Chondrocyte (in vitro differentiated cells): Measurements from ENCODE around the gene SGF29. TPM values are rescaled to one million over a fixed set of nuclear protein-coding genes. Genes with fewer than 3 reads are reported as not detected.
A peak's percentile ranks its signal among the peaks of the same experiment; 100 is the strongest.
"Not testable (repeated sequence)": the region's sequence is repeated elsewhere in the genome, so short reads cannot be mapped to it uniquely, and the experiment has no call there.

Experiments
- DNase-seq: peaks from one replicate; pipeline ENCODE4 v3.0.0; 2021; ENCODE audit warnings: mixed read lengths, low spot score
- H3K27ac Mint-ChIP-seq: one replicate; pipeline ENCODE4 v1.8.0; 2021; ENCODE audit warnings: mild to moderate bottlenecking, moderate library complexity, mixed read lengths; ENCODE audit not compliant: unreplicated experiment
- H3K27me3 Mint-ChIP-seq: 2 replicates; pipeline ENCODE4 v1.8.0; 2021; ENCODE audit warnings: low read depth, mixed read lengths
- H3K36me3 Mint-ChIP-seq: 2 replicates; pipeline ENCODE4 v1.8.0; 2021; ENCODE audit warnings: low read depth, mixed read lengths
- H3K4me1 Mint-ChIP-seq: 2 replicates; pipeline ENCODE4 v1.8.0; 2021; ENCODE audit warnings: low read depth, mild to moderate bottlenecking, mixed read lengths
- H3K4me3 Mint-ChIP-seq: one replicate; pipeline ENCODE4 v1.8.0; 2021; ENCODE audit warnings: mild to moderate bottlenecking, moderate library complexity, mixed read lengths; ENCODE audit not compliant: unreplicated experiment
- H3K9me3 Mint-ChIP-seq: 2 replicates; pipeline ENCODE4 v1.8.0; 2021; ENCODE audit warnings: low read depth, mixed read lengths
- total RNA-seq: library from RNA; stranded (reverse); gene quantifications from 3 replicates; pipeline ENCODE4 v1.2.1, GENCODE V29; 2021
- TF ChIP-seq, protein P1 (sequence below): fragments of 200-600 bp; sonication (generic); IDR thresholded peaks from 2 replicates; pipeline ENCODE4 v1.5.0; 2021; ENCODE audit warnings: antibody characterized with exemption, mild to moderate bottlenecking, moderate library complexity

SGF29 gene
- total RNA-seq, 1 donor from 2014 or later: 17.1 TPM

DNA sequence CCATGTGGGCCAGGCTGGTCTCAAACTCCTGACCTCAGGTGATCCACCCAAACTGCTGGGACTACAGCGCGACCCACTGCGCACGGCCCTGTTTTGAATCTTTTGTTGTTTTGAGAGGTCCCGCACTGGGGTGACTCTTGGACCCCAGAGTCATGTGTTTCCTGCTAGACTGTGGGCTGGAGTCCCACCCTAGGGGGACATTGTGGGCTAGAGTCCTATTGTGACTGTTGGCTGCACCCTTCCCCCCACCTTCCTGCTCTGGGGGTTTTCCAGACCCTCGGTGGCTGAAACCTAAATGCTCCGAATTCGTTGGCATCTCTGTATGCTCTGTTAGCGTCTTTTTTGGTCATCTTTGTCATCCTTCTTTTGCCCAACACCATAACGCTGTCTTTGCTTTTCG lies 30.9 kb upstream of the SGF29 start:
- DNase-seq: no peak
- no peaks in the 10 kb centered on the region for H3K36me3 Mint-ChIP-seq
- H3K27ac Mint-ChIP-seq: no peak overlapping the region
- peaks cover 1% of the 10 kb centered on the region for H3K27me3 Mint-ChIP-seq
- TF ChIP-seq, protein P1, sequence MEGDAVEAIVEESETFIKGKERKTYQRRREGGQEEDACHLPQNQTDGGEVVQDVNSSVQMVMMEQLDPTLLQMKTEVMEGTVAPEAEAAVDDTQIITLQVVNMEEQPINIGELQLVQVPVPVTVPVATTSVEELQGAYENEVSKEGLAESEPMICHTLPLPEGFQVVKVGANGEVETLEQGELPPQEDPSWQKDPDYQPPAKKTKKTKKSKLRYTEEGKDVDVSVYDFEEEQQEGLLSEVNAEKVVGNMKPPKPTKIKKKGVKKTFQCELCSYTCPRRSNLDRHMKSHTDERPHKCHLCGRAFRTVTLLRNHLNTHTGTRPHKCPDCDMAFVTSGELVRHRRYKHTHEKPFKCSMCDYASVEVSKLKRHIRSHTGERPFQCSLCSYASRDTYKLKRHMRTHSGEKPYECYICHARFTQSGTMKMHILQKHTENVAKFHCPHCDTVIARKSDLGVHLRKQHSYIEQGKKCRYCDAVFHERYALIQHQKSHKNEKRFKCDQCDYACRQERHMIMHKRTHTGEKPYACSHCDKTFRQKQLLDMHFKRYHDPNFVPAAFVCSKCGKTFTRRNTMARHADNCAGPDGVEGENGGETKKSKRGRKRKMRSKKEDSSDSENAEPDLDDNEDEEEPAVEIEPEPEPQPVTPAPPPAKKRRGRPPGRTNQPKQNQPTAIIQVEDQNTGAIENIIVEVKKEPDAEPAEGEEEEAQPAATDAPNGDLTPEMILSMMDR: no peak
- no peak overlapping the region for H3K4me3 Mint-ChIP-seq
- peaks cover 11% of the 10 kb centered on the region for H3K4me1 Mint-ChIP-seq
- no peaks in the 10 kb centered on the region for H3K9me3 Mint-ChIP-seq

DNA sequence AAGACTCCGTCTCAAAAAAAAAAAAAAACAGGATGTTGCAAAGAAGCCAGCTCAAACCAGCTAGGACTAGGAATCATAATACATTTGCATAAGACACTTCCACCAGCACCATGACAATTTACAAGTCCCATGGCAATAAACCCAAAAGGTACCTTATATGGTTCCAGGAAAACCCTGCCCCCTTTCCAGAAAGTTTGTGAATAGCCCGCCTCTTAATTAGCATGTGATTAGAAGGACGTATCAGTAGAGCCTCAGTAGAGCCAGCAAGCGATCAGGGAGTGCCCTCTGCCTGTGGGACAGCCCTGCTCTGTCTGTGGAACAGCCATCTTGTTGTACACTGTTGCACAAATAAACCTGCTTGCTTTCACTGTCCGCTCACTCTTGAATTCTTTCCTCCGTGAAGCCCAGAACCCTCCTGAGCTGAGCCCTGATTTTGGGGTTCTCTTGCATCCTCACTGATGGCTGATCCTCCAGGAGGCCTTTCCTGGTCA lies 29.0 kb upstream of the SGF29 start:
- Mint-ChIP-seq H3K4me1 (peaks cover 11% of the 10 kb centered on the region), H3K9me3 (no peaks in the 10 kb centered on the region), H3K27me3 (peaks cover 1% of the 10 kb centered on the region), H3K36me3 (no peaks in the 10 kb centered on the region), H3K27ac (no peak overlapping the region), H3K4me3 (no peak overlapping the region)
- TF ChIP-seq, protein P1: peak; percentile 14
- DNase-seq: no peak

DNA sequence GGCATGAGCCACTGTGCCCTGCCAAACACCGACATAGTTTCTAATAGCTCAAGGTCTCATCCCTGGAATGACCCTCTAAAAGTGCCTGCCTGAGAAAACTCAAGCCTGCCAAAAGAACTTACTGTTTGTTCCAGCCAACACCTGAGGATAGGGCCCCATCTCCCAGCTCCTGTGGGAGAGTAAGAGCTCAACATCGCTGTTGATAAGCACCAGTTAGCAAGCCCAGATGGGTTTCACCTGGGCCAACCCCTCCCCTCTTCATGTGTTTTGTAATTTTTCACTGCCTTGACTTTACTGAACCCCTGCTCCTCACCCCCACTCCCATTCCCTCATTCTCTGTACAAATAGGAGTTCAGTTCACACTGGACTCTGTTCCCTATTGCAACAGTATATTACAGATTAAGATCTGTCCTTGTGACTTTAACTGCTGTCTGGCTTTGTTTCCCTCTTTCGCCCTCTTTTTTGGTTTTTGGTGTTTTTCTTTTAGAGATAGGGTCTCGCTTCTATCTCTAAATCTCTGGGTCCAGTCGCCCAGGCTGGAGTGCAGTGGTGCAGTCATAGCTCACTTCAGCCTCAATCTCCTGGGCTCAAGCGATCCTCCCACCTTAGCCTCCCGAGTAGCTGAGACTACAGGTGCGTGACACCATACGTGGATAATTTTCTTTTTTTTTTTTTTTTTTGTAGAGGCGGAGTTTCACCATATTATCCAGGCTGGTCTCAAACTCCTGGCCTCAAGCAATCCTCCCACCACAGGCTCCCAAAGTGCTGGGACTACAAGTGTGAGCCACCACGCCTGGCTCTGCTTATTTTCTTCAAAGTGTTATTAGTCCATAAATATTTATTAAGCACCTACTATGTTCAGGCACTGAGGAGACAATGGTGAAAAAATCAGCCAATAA lies 27.3 kb upstream of the SGF29 start:
- TF ChIP-seq, protein P1: no peak
- Mint-ChIP-seq H3K9me3 (no peaks in the 10 kb centered on the region), H3K27ac (no peak overlapping the region), H3K4me1 (peaks cover 11% of the 10 kb centered on the region), H3K36me3 (no peaks in the 10 kb centered on the region), H3K27me3 (no peaks in the 10 kb centered on the region), H3K4me3 (no peak overlapping the region)
- no peak for DNase-seq

DNA sequence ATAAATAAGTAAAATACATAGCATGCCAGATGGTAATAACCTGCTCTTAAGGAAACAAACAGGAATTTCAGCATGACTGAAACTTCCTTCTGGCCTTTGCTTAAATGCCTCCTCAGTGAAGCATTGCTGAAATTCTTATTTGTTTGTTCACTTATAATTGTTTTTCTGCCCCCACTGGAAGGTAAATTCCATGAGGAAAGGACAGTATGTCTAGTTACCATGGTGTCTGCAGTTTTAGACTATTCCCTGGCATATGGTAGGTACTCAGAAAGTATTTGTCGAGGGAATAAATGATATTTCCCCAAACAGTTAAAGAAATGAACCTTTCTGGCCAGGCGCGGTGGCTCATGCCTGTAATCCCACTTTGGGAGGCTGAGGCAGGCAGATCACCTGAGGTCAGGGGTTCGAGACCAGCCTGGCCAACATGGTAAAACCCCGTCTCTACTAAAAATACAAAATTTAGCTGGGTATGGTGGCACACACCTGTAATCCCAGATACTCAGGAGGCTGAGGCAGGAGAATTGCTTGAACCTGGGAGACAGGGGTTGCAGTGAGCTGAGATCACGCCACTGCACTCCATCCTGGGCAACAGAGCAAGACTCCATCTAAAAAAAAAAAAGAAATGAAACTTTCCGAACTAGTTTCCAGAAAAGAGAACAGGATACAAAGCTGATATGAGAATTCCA lies 26.5 kb upstream of the SGF29 start:
- H3K9me3 Mint-ChIP-seq, H3K4me3 Mint-ChIP-seq, H3K36me3 Mint-ChIP-seq, H3K27ac Mint-ChIP-seq, H3K27me3 Mint-ChIP-seq, DNase-seq: not testable (repeated sequence)
- H3K4me1 Mint-ChIP-seq: peaks cover 14% of the 10 kb centered on the region

DNA sequence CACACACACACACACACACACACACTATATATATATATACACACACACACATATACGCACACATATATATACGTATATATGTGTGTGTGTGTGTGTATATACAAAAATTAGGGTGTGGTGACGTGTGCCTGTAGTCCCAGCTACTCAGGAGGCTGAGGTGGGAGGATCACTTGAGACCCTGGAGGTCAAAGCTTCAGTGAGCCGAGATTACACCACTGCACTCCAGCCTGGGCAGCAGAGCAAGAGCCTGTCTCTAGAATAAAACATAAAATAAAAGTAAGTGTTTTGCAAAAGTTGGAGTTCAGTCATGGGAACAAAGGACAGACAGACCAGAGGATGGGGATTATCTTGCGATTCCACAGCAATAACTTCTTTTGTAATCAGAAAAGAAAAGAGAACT lies 25.7 kb upstream of the SGF29 start:
- no peak overlapping the region for H3K4me3 Mint-ChIP-seq
- no peaks in the 10 kb centered on the region for H3K36me3 Mint-ChIP-seq
- no peaks in the 10 kb centered on the region for H3K9me3 Mint-ChIP-seq
- H3K27me3 Mint-ChIP-seq: no peaks in the 10 kb centered on the region
- TF ChIP-seq, protein P1: no peak
- H3K27ac Mint-ChIP-seq: no peak overlapping the region
- H3K4me1 Mint-ChIP-seq: peaks cover 20% of the 10 kb centered on the region
- no peak for DNase-seq
